22Rv1 (cell line): ENCODE results near the gene TOP1.

Experiments
- H3K27ac ChIP-seq: fragments of 450-650 bp; 2 replicates; pipeline ENCODE4 v1.5.1; 2017
- ZFX ChIP-seq: fragments of 450-650 bp; IDR thresholded peaks from 2 replicates; pipeline ENCODE4 v1.6.1; 2017; ENCODE audit warnings: antibody characterized with exemption, borderline replicate concordance
- TF ChIP-seq, protein P1 (sequence below): fragments of 450-650 bp; IDR thresholded peaks from 2 replicates; pipeline ENCODE4 v1.5.1; 2017; ENCODE audit warnings: mild to moderate bottlenecking

Gene TOP1

DNA sequence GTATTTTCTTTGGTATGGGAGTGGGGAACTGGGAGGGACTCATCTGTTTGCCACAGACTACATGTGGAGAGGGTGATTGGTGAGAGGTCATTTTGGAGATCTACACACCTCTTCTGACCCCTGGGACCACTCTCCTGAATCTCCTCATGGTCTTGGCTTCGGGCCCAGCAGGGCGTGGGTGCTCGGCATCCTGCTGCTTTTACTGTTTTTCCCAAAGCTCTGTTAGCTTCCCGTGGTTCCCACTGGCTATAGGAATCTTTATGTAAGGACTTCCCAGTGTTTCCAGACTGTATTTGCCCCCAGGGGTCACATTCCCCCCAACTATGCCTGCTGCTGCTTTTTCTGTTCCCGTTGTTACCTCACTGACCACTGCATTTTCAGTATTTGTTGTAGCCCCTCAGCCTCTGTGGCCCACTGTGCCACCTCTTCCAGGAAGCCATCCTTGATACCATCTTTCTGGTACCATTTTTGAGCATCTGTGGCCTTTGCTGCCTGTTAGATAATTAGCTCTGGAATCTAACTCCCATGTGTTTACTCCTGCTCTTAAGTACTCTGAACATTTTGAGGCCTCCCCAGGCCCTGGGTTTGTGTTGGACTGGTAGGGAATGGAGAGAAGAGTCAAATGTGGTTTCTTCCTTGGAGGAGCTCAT, 123.6 kb downstream of the TOP1 start:
- no peak overlapping the region for H3K27ac ChIP-seq
- TF ChIP-seq ZFX: no peak
- TF ChIP-seq, protein P1, sequence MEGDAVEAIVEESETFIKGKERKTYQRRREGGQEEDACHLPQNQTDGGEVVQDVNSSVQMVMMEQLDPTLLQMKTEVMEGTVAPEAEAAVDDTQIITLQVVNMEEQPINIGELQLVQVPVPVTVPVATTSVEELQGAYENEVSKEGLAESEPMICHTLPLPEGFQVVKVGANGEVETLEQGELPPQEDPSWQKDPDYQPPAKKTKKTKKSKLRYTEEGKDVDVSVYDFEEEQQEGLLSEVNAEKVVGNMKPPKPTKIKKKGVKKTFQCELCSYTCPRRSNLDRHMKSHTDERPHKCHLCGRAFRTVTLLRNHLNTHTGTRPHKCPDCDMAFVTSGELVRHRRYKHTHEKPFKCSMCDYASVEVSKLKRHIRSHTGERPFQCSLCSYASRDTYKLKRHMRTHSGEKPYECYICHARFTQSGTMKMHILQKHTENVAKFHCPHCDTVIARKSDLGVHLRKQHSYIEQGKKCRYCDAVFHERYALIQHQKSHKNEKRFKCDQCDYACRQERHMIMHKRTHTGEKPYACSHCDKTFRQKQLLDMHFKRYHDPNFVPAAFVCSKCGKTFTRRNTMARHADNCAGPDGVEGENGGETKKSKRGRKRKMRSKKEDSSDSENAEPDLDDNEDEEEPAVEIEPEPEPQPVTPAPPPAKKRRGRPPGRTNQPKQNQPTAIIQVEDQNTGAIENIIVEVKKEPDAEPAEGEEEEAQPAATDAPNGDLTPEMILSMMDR: no peak

DNA sequence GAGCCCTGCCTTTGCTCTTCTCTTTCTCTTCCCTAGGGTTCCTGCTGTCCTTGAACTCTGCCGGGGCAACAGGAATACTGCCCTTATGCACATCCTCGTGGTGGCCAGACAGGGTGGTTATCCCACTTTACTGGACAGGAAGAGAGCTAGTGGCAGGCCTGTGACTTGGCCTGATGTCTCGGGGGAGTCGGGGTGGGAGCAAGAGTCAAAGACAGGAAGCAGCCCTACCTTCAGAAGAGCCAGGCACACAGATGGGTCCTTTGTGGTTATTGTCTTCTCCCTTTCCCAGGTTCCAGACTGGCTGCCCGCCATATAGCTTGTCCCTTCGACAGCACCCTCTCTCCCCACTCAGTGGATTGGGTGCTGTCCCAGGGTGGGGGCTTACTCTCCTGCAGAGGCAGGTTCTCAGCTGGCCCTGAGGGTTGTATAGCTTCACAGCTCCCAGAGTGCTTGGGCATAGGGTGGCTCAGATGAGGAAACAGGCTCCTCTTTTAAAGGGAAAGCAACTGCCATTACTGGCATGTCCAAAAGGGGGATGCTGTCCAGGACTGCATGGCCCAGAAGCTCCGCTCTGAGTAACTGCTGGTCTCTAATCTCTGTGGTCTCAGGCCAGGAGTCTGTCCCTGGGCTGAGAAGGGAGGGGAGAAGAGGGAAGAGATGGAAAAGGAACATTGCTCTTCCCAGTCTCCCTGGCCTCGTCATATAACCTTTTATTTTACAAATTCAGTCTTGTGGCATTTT, 126.0 kb downstream of the TOP1 start:
- H3K27ac ChIP-seq: no peak overlapping the region
- TF ChIP-seq, protein P1: no peak
- TF ChIP-seq ZFX: no peak

DNA sequence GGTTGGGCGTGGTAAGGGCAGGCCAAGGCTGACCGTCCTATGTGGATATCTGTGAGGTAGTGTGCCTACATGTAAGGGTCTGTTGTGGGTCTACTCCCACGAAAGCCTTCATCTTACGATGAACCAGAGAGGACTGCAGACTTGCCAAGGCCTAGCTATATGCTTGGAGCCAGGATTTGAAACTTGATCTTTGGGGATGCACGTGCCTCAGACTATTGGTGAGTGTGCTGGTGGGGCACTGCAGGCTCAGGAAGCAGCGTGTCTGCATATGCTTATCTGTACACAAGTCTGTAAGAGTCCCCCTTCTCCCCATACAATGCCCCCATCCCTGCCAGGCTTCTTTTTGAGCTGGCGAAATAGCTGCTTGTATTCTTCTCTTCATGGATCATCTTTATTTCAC, 126.6 kb downstream of the TOP1 start:
- H3K27ac ChIP-seq: no peak overlapping the region
- TF ChIP-seq ZFX: no peak
- TF ChIP-seq, protein P1: no peak

DNA sequence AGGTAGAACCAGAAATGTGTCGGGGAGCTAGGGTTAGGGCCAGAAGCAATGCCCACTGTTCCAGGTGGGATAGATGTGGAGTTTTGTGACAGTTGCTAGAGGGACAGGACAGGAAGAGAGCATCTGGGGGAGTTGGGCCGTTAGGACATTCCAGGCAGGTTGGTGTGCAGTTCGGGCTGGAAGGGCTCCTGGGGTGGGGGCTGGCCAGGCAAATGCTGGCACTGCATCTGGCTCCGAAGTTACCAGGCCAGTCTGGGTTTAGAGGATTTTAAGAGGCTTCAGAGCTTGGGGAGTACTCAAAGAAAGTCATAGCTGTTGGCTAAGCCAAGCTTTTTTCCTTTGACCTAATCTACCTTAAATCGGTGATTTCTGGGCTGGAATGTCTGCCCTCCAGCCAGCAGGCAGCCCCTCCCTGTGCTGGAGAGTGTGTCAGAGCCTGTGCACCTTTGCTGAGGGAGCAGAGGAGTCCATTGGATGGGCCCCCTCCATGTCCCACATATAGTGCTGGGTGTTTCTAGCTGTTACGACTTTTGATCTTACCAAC, 129.5 kb downstream of the TOP1 start:
- no peak for TF ChIP-seq ZFX
- TF ChIP-seq, protein P1: no peak
- no peak overlapping the region for H3K27ac ChIP-seq

DNA sequence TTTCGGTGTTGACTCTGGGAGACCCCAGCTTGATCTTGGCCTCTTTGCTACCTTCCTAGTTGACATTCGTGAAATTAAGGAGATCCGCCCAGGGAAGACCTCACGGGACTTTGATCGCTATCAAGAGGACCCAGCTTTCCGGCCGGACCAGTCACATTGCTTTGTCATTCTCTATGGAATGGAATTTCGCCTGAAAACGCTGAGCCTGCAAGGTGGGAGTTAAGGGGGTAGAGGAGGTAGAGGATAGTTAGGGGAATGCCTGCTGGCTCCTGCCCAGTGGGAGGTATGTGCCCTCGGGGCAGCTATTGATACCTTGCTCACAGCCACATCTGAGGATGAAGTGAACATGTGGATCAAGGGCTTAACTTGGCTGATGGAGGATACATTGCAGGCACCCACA, 130.9 kb downstream of the TOP1 start:
- TF ChIP-seq, protein P1: no peak
- TF ChIP-seq ZFX: no peak
- H3K27ac ChIP-seq: no peak overlapping the region

DNA sequence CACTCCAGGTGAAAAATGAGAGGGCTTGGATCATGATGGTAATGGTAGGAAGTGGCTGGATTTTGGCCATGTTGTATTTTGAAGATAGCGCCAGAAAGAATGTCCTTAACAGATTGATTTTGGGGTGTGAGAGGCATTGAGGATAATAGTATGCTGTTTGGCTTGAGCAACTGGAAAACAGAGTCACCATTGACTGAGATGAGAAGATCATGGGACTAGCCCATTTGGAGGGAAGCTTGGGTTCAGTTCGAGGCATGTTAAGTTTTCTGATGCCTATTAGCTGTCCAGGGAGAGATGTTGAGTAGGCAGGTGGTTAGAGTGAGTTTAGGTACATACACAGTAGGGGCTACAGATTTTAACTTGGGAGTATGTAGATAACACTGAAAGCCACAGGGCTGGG, 132.1 kb downstream of the TOP1 start:
- TF ChIP-seq, protein P1: no peak
- TF ChIP-seq ZFX: no peak
- H3K27ac ChIP-seq: no peak overlapping the region

DNA sequence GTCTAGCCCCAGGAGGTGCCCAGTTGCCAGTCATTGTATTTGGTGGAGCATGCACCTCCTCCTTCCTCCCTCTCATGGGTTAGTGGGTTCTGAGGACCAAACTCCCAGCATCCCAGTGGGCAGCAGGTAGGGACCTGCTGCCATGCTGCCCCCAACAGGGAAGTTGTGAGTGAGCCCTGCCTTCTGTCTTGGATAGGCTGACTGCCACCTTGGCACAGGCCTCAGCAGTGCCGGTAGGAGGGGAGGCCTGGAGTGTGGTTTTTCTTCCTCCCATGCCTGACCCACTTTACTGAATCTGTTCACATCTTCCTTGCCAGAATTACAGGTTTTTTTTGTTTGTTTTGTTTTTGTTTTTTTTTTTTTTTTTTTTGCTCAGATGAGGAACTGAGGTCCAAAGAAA, 133.3 kb downstream of the TOP1 start:
- no peak overlapping the region for H3K27ac ChIP-seq
- TF ChIP-seq ZFX: no peak
- TF ChIP-seq, protein P1: no peak
